Measurements from ENCODE around the gene SPRR2B.
"Not testable (repeated sequence)": the region's sequence is repeated elsewhere in the genome, so short reads cannot be mapped to it uniquely, and the experiment has no call there.

The SPRR2B gene

DNA sequence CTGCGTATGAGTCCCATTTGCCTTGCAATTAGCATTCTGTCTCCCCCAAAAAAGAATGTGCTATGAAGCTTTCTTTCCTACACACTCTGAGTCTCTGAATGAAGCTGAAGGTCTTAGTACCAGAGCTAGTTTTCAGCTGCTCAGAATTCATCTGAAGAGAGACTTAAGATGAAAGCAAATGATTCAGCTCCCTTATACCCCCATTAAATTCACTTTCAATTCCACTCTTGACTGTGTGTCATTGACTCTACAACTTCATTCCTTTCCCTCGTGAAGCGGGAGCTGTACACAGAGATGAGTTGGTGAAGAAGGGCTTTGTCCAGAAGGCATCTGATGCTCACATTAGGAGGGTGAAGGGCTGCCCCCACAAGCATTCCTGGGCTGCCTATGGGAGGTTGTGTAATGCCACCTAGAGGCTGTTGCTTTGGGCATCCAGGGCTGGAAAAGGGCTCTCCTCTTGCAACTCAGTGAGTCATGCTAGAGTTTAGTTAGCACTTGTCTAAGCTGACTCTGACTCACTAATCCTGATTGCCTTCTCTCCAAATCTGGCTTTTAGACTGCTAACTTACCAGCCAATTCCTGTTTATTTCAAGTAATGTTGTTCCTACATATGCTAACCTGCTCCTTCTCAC is 38.6 kb downstream of the SPRR2B start:
- DNase-seq = no peak

DNA sequence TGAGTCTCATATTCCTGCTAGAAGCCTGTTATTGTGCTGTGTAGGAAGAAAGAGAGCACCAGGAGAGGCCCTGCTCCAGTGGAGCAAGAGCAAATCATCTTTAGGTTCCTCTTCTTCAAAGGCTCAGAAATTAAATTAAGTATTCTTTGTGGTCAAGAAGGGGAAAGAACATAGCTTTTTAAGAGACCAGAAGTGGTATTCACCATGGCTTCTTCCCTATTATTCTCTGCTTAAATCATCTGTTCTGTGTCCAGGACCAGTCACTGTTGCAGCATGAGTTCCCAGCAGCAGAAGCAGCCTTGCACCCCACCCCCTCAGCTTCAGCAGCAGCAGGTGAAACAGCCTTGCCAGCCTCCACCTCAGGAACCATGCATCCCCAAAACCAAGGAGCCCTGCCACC is 39.3 kb downstream of the SPRR2B start:
- no peak for DNase-seq

DNA sequence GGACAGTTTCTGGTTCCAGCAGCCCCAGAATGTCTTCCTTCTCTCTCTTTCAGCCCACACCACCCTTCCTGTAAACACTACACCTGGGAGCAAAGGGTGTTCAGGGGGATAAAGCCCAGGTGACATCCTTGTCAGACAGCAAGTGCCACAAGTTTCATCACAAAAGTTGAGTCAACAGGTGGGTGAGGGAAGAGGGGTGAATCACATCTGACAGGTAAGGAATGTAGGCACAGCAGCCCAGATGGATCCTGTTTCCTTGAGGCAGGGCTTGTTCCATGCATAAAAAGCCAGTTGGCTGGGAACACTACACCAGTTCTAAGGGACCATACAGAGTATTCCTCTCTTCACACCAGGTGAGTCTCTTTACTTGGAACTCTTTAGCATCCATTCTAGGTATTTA is 40.5 kb downstream of the SPRR2B start, which contains the start of gene SPRR1B:
Gene SPRR1B, plus strand, starts transcription at position 309 of the 400 bp plus-strand sequence. CDS start 1,143 bp downstream, outside the sequence.
- DNase-seq = no peak

DNA sequence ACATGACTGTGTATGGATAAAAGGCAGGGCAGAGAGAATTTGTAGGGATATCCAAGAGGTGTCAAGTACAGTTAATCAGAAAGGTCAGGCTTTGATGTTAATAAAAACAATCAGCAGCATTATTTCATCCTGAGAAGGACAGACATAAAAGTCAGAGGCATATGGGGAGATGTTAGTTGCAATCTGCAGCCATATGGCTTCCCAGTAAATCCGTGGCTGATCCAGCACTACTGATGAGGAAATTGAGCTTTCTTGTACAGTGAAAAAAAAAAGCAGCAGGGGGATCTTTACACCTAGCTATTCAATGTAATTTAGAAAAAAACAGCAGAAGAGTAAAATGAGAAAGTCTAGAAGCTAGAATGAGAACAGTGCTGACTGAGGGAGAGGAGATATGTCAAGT is 42.6 kb downstream of the SPRR2B start:
- no peak for DNase-seq

DNA sequence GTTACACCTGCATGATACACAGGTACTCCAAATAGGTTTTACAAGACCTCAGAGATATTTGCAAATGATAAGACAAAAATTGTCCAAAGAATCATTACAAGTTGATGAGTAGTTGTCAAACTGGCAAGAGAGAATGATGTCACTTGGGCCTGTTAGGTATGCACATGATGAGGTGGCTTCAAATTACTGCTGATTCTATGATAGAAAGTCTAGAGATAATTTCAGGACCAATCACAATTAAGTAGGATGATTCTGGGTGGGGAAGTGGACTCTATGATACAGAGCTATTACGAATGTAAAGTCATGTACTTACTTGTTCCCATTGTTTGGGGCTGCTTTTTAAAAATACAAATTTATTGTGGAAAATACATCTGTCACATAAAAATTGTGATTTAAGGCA is 45.6 kb downstream of the SPRR2B start:
- no peak for DNase-seq

DNA sequence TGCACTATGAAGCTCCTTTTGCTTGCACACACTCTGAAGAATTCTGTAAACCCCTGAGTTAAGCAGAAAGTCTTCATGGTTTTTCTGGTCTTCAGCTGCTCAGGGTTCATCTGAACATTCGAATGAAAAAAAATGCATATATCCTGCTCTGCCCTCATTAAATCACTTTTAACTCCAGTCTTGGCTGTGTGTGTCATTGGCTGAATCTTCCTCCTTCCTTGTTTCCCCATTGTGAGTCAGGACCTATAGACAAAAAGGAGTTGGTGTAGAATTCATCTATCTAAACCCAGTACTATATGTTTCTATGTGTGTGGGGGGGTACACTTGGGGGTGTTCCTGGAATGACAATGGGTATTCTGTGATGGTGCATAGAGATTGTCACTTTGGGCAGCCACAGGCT is 47.0 kb downstream of the SPRR2B start:
- no peak for DNase-seq

DNA sequence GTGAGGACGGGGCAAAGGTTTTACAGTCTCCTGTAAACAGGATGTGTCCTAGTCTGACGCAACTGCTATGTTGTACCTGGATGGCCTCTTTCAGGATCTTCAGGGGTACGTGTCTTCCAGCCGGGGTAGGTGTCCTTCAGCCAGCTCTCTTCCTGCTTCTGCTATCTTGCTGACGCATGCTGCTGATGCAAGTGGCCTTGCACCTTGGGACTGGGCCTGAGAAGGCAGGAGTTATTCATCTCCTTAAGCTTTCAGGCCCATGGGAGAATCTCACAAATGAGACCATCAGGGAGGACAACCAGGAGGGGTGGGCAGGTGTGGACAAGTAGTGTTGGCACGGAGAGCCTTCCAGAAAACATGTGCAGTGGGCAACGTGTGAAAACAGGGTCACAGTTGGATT is 48.3 kb downstream of the SPRR2B start:
- no peak for DNase-seq

DNA sequence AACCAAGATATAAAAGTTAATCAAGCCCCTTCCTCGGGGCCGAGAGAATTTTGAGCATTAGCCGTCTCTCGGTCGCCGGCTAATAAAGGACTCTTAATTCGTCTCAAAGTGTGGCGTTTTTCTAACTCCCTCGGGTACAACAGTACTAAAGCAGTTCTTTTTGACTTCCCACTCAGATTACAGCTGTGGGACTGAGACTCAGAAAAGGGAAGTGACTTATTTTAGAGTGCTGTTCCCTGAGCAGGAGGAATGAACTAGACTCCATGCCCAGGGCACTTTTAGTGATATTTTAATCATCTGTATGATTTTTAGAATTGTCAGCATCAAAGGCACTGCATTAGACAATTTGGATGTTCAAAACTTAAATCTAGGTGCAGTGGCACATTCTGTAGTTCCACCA is 49.1 kb downstream of the SPRR2B start:
- DNase-seq = not testable (repeated sequence)

DNA sequence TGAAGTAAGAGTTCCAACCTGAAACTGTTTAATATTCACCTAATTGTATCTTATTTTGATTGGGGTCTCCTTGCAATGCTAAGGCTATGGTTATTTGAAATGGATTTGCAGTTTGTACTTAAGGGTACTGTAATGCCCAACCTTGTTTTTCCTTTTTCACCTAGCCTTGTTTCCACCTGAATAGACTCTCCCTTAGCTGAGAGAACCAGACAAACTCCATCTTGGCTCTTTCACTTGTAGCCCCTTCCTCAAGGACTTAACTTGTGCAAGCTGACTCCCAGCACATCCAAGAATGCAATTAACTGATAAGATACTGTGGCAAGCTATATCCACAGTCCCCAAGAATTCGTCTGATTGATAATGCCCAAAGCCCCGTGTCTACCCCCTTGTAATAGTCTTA is 49.6 kb downstream of the SPRR2B start:
- DNase-seq = not testable (repeated sequence)

All from CD4-positive, alpha-beta T cell treated with Interleukin-4 for 4 hours (primary cell).